SK-N-SH (cell line): Measurements from ENCODE around the gene DHX35. TPM values are rescaled to one million over a fixed set of nuclear protein-coding genes. Genes with fewer than 3 reads are reported as not detected.

ENCODE experiments used
- CTCF ChIA-PET: fragments of 300-600, 350-600 bp; formaldehyde crosslinking; extraction: SDS; loops from one replicate; lab custom pipeline; 2021; lab: Yijun Ruan, JAX
- POLR2A ChIA-PET: fragments of 350-600 bp; sonication (Branson Sonifier 250); formaldehyde crosslinking; extraction: SDS; loops from one replicate; lab custom pipeline; 2020; ENCODE audit warnings: antibody characterized with exemption, inconsistent platforms; lab: Yijun Ruan, JAX
- DNase-seq: peaks from one replicate; pipeline ENCODE4 v3.0.0; 2012
- H2AFZ ChIP-seq: fragments of 200-600 bp; sonication (generic); 2 replicates; pipeline ENCODE4 v1.8.1; 2016; ENCODE audit warnings: antibody characterized with exemption, mild to moderate bottlenecking, low read depth
- H3F3A ChIP-seq: fragments of 200-600 bp; sonication (generic); replicated peaks from 2 replicates; pipeline ENCODE3; 2016; ENCODE audit warnings: antibody characterized with exemption, mild to moderate bottlenecking; ENCODE audit not compliant: insufficient read depth
- H3K27ac ChIP-seq, 2 experiments: fragments of 200-500 bp in 1 of 2; fragments of 200-600 bp in 1 of 2; sonication (Bioruptor generic) in 1 of 2; sonication (generic), shearing (Covaris generic) in 1 of 2; 2 replicates each; pipeline versions ENCODE4 v1.5.1 to v1.6.1; 2014 to 2016; ENCODE audit warnings: low read depth in 2 of 2, inconsistent platforms in 1 of 2, low read length in 1 of 2, mild to moderate bottlenecking in 1 of 2, mixed read lengths in 1 of 2
- H3K27me3 ChIP-seq: fragments of 200-600 bp; sonication (generic), shearing (Covaris generic); 2 replicates; pipeline ENCODE4 v1.6.1; 2016; ENCODE audit warnings: mixed run types; ENCODE audit not compliant: insufficient read depth
- H3K36me3 ChIP-seq, 2 experiments: fragments of 200-500 bp in 1 of 2; fragments of 200-600 bp in 1 of 2; sonication (Bioruptor generic) in 1 of 2; sonication (generic) in 1 of 2; replicated peaks in 1 of 2; 2 replicates each; pipeline versions ENCODE3 to v1.5.1; 2014 to 2016; ENCODE audit warnings: low read length in 1 of 2, mild to moderate bottlenecking in 1 of 2; ENCODE audit not compliant: insufficient read depth in 2 of 2, control insufficient read depth in 1 of 2
- H3K4me1 ChIP-seq, 2 experiments: fragments of 200-500 bp in 1 of 2; fragments of 200-600 bp in 1 of 2; sonication (Bioruptor generic) in 1 of 2; sonication (generic), shearing (Covaris generic) in 1 of 2; 2 replicates each; pipeline versions ENCODE4 v1.5.1 to v1.6.1; 2014 to 2016; ENCODE audit warnings: low read depth in 1 of 2, low read length in 1 of 2, mixed run types in 1 of 2; ENCODE audit not compliant: insufficient read depth in 2 of 2, control insufficient read depth in 1 of 2
- H3K4me2 ChIP-seq: fragments of 200-600 bp; sonication (generic), shearing (Covaris generic); 2 replicates; pipeline ENCODE4 v1.6.1; 2017; ENCODE audit warnings: mixed run types
- H3K4me3 ChIP-seq, 2 experiments: fragments of 200-500 bp in 1 of 2; fragments of 200-600 bp in 1 of 2; sonication (Bioruptor generic) in 1 of 2; sonication (generic), shearing (Covaris generic) in 1 of 2; 2 replicates each; pipeline versions ENCODE4 v1.5.1 to v1.8.1; 2014 to 2016; ENCODE audit warnings: low read depth in 2 of 2, inconsistent platforms in 1 of 2, low read length in 1 of 2, mild to moderate bottlenecking in 1 of 2, mixed read lengths in 1 of 2, moderate library complexity in 1 of 2
- H3K79me2 ChIP-seq: fragments of 200-600 bp; sonication (generic); 2 replicates; pipeline ENCODE4 v1.8.1; 2017; ENCODE audit warnings: mild to moderate bottlenecking; ENCODE audit not compliant: insufficient read depth
- H3K9ac ChIP-seq: fragments of 200-600 bp; sonication (generic); 2 replicates; pipeline ENCODE4 v1.6.1; 2017; ENCODE audit warnings: mixed run types
- H3K9me2 ChIP-seq: fragments of 200-600 bp; sonication (generic); 2 replicates; pipeline ENCODE4 v1.6.1; 2017; ENCODE audit warnings: mixed run types
- H3K9me3 ChIP-seq: fragments of 200-600 bp; sonication (generic); 2 replicates; pipeline ENCODE4 v1.6.1; 2017; ENCODE audit warnings: mixed run types, mild to moderate bottlenecking, moderate library complexity
- H4K20me1 ChIP-seq: fragments of 200-600 bp; sonication (generic); 2 replicates; pipeline ENCODE4 v1.6.1; 2017; ENCODE audit warnings: mild to moderate bottlenecking, mixed run types; ENCODE audit not compliant: insufficient read depth
- EP300 ChIP-seq, 2 experiments: IDR thresholded peaks; 2 replicates each; pipeline versions ENCODE4 v1.4.0 to v1.6.1; 2012; ENCODE audit warnings: borderline replicate concordance in 1 of 2, low read depth in 1 of 2, low read length in 1 of 2
- EZH2phosphoT487 ChIP-seq: fragments of 200-600 bp; sonication (generic); IDR thresholded peaks from 2 replicates; pipeline ENCODE4 v1.6.1; 2017; ENCODE audit warnings: low read depth, mixed run types, mild to moderate bottlenecking, antibody characterized with exemption, moderate library complexity, borderline replicate concordance
- GABPA ChIP-seq: IDR thresholded peaks from 2 replicates; pipeline ENCODE4 v1.4.0; 2012; ENCODE audit warnings: low read depth, mild to moderate bottlenecking
- WGBS: methylation state at CpG from one replicate; pipeline ENCODE4 v1.1.6; 2017; ENCODE audit warnings: low lambda C conversion rate; 5-methylcytosine and 5-hydroxymethylcytosine counted together
- polyA plus RNA-seq, 3 experiments: library from polyadenylated mRNA; depleted of rRNA; stranded (reverse); fragments of >200 nt; gene quantifications; 2 replicates each; pipeline ENCODE4 v1.2.3, GENCODE V29; 2012
- TF ChIP-seq, protein P1 (sequence below): fragments of 150-350 bp; IDR thresholded peaks from 2 replicates; pipeline ENCODE4 v1.6.1; 2016; ENCODE audit warnings: mild to moderate bottlenecking, low read depth, low read length
- TF ChIP-seq, protein P2 (sequence below): IDR thresholded peaks from 2 replicates; pipeline ENCODE4 v1.4.0; 2012; ENCODE audit warnings: low read depth, borderline replicate concordance
- TF ChIP-seq, protein P3 (sequence below): IDR thresholded peaks from 2 replicates; pipeline ENCODE4 v1.4.0; 2012; ENCODE audit warnings: low read depth, borderline replicate concordance

Gene DHX35
- polyA plus RNA-seq, 1 of the 3 experiments (the other 2 are of a cell fraction): 17.1 TPM

DNA sequence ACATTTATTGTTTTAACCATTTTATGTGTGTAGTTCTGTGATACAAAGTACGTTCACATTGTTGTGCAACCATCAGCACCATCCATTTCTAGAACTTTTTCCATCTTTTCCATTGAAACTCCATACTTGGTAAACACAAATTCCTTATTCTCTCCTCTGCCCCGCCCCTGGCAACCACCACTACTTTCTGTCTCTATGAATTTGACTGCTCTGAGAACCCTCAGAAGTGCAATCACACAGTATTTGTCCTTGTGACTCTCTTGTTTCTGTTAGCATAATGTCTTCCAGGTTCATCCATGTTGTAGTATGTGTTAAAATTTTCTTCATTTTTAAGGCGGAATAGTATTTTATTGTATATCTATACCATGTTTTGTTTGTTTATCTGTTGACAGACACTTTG, 56.9 kb downstream of the DHX35 start:
- POLR2A ChIA-PET: no interaction called here
- no peak overlapping the region for H3K27ac ChIP-seq
- no peak overlapping the region for H3K9ac ChIP-seq
- H2AFZ ChIP-seq: no peak overlapping the region
- no peaks in the 10 kb centered on the region for H3K9me3 ChIP-seq
- peaks cover 43 to 60% of the 10 kb centered on the region in 2 experiments for H3K36me3 ChIP-seq
- CTCF ChIA-PET: no interaction called here
- 94% methylated on average over 3 of the region's 3 CpGs for WGBS
- no peak for DNase-seq
- H3K4me3 ChIP-seq: no peak overlapping the region
- TF ChIP-seq, protein P1, sequence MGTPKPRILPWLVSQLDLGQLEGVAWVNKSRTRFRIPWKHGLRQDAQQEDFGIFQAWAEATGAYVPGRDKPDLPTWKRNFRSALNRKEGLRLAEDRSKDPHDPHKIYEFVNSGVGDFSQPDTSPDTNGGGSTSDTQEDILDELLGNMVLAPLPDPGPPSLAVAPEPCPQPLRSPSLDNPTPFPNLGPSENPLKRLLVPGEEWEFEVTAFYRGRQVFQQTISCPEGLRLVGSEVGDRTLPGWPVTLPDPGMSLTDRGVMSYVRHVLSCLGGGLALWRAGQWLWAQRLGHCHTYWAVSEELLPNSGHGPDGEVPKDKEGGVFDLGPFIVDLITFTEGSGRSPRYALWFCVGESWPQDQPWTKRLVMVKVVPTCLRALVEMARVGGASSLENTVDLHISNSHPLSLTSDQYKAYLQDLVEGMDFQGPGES: no peak
- TF ChIP-seq EP300 (IDR thresholded peaks at IDR 0.05; ENCODE audit: borderline replicate concordance in 1 of 2, low read depth in 1 of 2, low read length in 1 of 2): no peak
- no peaks in the 10 kb centered on the region for H3F3A ChIP-seq
- H3K4me2 ChIP-seq: no peak overlapping the region
- no peaks in the 10 kb centered on the region for H3K79me2 ChIP-seq
- no peaks in the 10 kb centered on the region for H3K9me2 ChIP-seq
- no peaks in the 10 kb centered on the region for H4K20me1 ChIP-seq
- no peaks in the 10 kb centered on the region for H3K4me1 ChIP-seq
- H3K27me3 ChIP-seq: no peaks in the 10 kb centered on the region

DNA sequence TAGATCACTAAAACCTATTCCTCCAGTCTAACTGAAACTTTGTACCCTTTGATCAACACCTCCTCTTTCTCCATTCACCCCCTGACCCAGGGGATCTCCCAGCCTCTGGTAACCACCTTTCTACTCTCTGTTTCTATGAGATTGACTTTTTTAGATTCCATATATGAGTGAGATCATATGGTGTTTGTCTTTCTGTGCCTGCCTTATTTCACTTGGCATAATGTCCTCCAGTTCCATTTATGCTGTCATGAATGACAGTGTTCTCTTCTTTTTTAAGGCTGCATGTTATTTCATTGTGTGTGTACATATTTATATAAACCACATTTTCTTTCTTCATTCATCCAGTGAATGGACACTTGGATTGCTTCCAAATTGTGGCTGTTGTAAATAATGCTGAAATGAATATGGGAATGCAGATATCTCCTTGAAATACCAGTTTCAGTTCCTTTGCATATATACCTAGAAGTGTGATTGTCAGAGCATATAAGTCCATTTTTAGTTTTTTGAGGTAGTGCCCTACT, 57.7 kb downstream of the DHX35 start:
- no peaks in the 10 kb centered on the region for H3F3A ChIP-seq
- no peaks in the 10 kb centered on the region for H3K4me1 ChIP-seq
- H3K4me3 ChIP-seq: no peak overlapping the region
- H3K4me2 ChIP-seq: no peak overlapping the region
- CTCF ChIA-PET: no interaction called here
- H3K27ac ChIP-seq: no peak overlapping the region
- no peaks in the 10 kb centered on the region for H3K27me3 ChIP-seq
- no peaks in the 10 kb centered on the region for H3K9me2 ChIP-seq
- no peak overlapping the region for H3K9ac ChIP-seq
- peaks cover 43 to 65% of the 10 kb centered on the region in 2 experiments for H3K36me3 ChIP-seq
- no peak for DNase-seq
- no peaks in the 10 kb centered on the region for H3K79me2 ChIP-seq
- H4K20me1 ChIP-seq: no peaks in the 10 kb centered on the region
- no peaks in the 10 kb centered on the region for H3K9me3 ChIP-seq
- H2AFZ ChIP-seq: no peak overlapping the region
- POLR2A ChIA-PET: no interaction called here
- TF ChIP-seq, protein P2, sequence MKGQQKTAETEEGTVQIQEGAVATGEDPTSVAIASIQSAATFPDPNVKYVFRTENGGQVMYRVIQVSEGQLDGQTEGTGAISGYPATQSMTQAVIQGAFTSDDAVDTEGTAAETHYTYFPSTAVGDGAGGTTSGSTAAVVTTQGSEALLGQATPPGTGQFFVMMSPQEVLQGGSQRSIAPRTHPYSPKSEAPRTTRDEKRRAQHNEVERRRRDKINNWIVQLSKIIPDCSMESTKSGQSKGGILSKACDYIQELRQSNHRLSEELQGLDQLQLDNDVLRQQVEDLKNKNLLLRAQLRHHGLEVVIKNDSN: no peak
- TF ChIP-seq GABPA (no peak), EZH2phosphoT487 (no peak)
- TF ChIP-seq, protein P3, sequence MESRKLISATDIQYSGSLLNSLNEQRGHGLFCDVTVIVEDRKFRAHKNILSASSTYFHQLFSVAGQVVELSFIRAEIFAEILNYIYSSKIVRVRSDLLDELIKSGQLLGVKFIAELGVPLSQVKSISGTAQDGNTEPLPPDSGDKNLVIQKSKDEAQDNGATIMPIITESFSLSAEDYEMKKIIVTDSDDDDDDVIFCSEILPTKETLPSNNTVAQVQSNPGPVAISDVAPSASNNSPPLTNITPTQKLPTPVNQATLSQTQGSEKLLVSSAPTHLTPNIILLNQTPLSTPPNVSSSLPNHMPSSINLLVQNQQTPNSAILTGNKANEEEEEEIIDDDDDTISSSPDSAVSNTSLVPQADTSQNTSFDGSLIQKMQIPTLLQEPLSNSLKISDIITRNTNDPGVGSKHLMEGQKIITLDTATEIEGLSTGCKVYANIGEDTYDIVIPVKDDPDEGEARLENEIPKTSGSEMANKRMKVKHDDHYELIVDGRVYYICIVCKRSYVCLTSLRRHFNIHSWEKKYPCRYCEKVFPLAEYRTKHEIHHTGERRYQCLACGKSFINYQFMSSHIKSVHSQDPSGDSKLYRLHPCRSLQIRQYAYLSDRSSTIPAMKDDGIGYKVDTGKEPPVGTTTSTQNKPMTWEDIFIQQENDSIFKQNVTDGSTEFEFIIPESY: no peak
